ENCODE measurements around the gene SLC9A5. TPM values are rescaled to one million over a fixed set of nuclear protein-coding genes. Genes with fewer than 3 reads are reported as not detected.
A peak's percentile ranks its signal among the peaks of the same experiment; 100 is the strongest.

SLC9A5 gene
- total RNA-seq, 2 donors from 2014 or later = 1.4 to 5.9 TPM

- peaks cover 0 to 5% of the 10 kb centered on the region in 2 donors for H3K4me1 Mint-ChIP-seq (ENCODE audit: low read depth in 2 of 2)
- ATAC-seq = no peak
These were observed 50.5 kb downstream of the SLC9A5 start for GRCh38 chr16:67299269-67299668.

GRCh38 chr16:67301080-67301782 lies 52.5 kb downstream of the SLC9A5 start:
- DNase-seq (ENCODE audit: low spot score) (no peak), ATAC-seq (no peak)
- Mint-ChIP-seq H3K27ac (no peak overlapping the region), H3K9me3 (no peaks in the 10 kb centered on the region), H3K27me3 (peaks cover 0 to 3% of the 10 kb centered on the region in 2 donors), H3K4me3 (no peak overlapping the region), H3K4me1 (ENCODE audit: low read depth in 2 of 2) (no peaks in the 10 kb centered on the region), H3K36me3 (no peaks in the 10 kb centered on the region)

More at GRCh38 chr16:67299269-67299668, 50.5 kb downstream of the SLC9A5 start:
- H3K4me3 Mint-ChIP-seq = no peak overlapping the region
- no peak overlapping the region for H3K27ac Mint-ChIP-seq
- no peak for DNase-seq (ENCODE audit: low spot score)
- H3K36me3 Mint-ChIP-seq = no peaks in the 10 kb centered on the region
- no peaks in the 10 kb centered on the region for H3K9me3 Mint-ChIP-seq
- no peaks in the 10 kb centered on the region for H3K27me3 Mint-ChIP-seq

GRCh38 chr16:67302076-67302475 lies 53.3 kb downstream of the SLC9A5 start:
- H3K9me3 Mint-ChIP-seq = no peaks in the 10 kb centered on the region
- H3K36me3 Mint-ChIP-seq = no peaks in the 10 kb centered on the region
- H3K27me3 Mint-ChIP-seq = peaks cover 0 to 5% of the 10 kb centered on the region in 2 donors
- no peak overlapping the region for H3K27ac Mint-ChIP-seq
- no peak overlapping the region for H3K4me3 Mint-ChIP-seq
- ATAC-seq = no peak
- no peak for DNase-seq (ENCODE audit: low spot score)
- no peaks in the 10 kb centered on the region for H3K4me1 Mint-ChIP-seq (ENCODE audit: low read depth in 2 of 2)

GRCh38 chr16:67302970-67303369 lies 54.2 kb downstream of the SLC9A5 start:
- Mint-ChIP-seq H3K4me3 (no peak overlapping the region), H3K9me3 (no peaks in the 10 kb centered on the region), H3K4me1 (ENCODE audit: low read depth in 2 of 2) (no peaks in the 10 kb centered on the region), H3K27me3 (peaks cover 0 to 5% of the 10 kb centered on the region in 2 donors), H3K36me3 (no peaks in the 10 kb centered on the region), H3K27ac (no peak overlapping the region)
- DNase-seq (ENCODE audit: low spot score) (no peak), ATAC-seq (no peak)

GRCh38 chr16:67304020-67304419 lies 55.2 kb downstream of the SLC9A5 start:
- peaks cover 0 to 4% of the 10 kb centered on the region in 2 donors for H3K4me1 Mint-ChIP-seq (ENCODE audit: low read depth in 2 of 2)
- H3K36me3 Mint-ChIP-seq = no peaks in the 10 kb centered on the region
- peak overlapping the region in 1 of 2 donors; percentile 34 for H3K27ac Mint-ChIP-seq
- ATAC-seq (no peak), DNase-seq (ENCODE audit: low spot score) (no peak)
- H3K9me3 Mint-ChIP-seq = no peaks in the 10 kb centered on the region
- H3K27me3 Mint-ChIP-seq = peaks cover 0 to 8% of the 10 kb centered on the region in 2 donors
- no peak overlapping the region for H3K4me3 Mint-ChIP-seq

- no peaks in the 10 kb centered on the region for H3K9me3 Mint-ChIP-seq
- DNase-seq (ENCODE audit: low spot score) (no peak), ATAC-seq (no peak)
- peaks cover 0 to 4% of the 10 kb centered on the region in 2 donors for H3K4me1 Mint-ChIP-seq (ENCODE audit: low read depth in 2 of 2)
- H3K27me3 Mint-ChIP-seq = peaks cover 0 to 8% of the 10 kb centered on the region in 2 donors
- H3K36me3 Mint-ChIP-seq = no peaks in the 10 kb centered on the region
- no peak overlapping the region for H3K27ac Mint-ChIP-seq
- no peak overlapping the region for H3K4me3 Mint-ChIP-seq
These were observed 56.7 kb downstream of the SLC9A5 start for GRCh38 chr16:67305216-67306071.

GRCh38 chr16:67310561-67310960 lies 61.8 kb downstream of the SLC9A5 start:
- DNase-seq (ENCODE audit: low spot score) (no peak), ATAC-seq (no peak)
- Mint-ChIP-seq H3K27me3 (peaks cover 0 to 8% of the 10 kb centered on the region in 2 donors), H3K4me3 (no peak overlapping the region), H3K36me3 (no peaks in the 10 kb centered on the region), H3K27ac (peak overlapping the region in 1 of 2 donors; percentile 75), H3K4me1 (ENCODE audit: low read depth in 2 of 2) (peaks cover 14 to 20% of the 10 kb centered on the region in 2 donors), H3K9me3 (no peaks in the 10 kb centered on the region)

GRCh38 chr16:67311607-67312488 lies 63.1 kb downstream of the SLC9A5 start:
- no peaks in the 10 kb centered on the region for H3K9me3 Mint-ChIP-seq
- peak overlapping the region; percentile 60 for H3K4me3 Mint-ChIP-seq
- no peaks in the 10 kb centered on the region for H3K36me3 Mint-ChIP-seq
- H3K4me1 Mint-ChIP-seq (ENCODE audit: low read depth in 2 of 2) = peaks cover 14 to 20% of the 10 kb centered on the region in 2 donors
- ATAC-seq = peak; percentile 97 to 99
- H3K27ac Mint-ChIP-seq = peak overlapping the region; percentile 42 to 75
- H3K27me3 Mint-ChIP-seq = peaks cover 0 to 3% of the 10 kb centered on the region in 2 donors
- peak; percentile 81 for DNase-seq (ENCODE audit: low spot score)

GRCh38 chr16:67312719-67313118 lies 63.9 kb downstream of the SLC9A5 start:
- DNase-seq (ENCODE audit: low spot score) (no peak), ATAC-seq (no peak)
- Mint-ChIP-seq H3K27ac (peak overlapping the region; percentile 42 to 75), H3K4me1 (ENCODE audit: low read depth in 2 of 2) (peaks cover 14 to 20% of the 10 kb centered on the region in 2 donors), H3K27me3 (peaks cover 0 to 3% of the 10 kb centered on the region in 2 donors), H3K9me3 (no peaks in the 10 kb centered on the region), H3K36me3 (no peaks in the 10 kb centered on the region), H3K4me3 (peak overlapping the region; percentile 60)

GRCh38 chr16:67317853-67318252 lies 69.1 kb downstream of the SLC9A5 start:
- Mint-ChIP-seq H3K4me1 (ENCODE audit: low read depth in 2 of 2) (peaks cover 0 to under 1% of the 10 kb centered on the region in 2 donors), H3K27me3 (peaks cover 12 to 21% of the 10 kb centered on the region in 2 donors), H3K27ac (no peak overlapping the region), H3K9me3 (no peaks in the 10 kb centered on the region), H3K4me3 (no peak overlapping the region), H3K36me3 (no peaks in the 10 kb centered on the region)
- no peak for ATAC-seq
- no peak for DNase-seq (ENCODE audit: low spot score)

Other genes starting within 250 kb of the SLC9A5 start
- gene CBFB, start 219.8 kb upstream of the SLC9A5 start, total RNA-seq = 100 to 1,000 TPM; 128 to 161 TPM
- 10 to 100 TPM; 14.3 to 26.7 TPM for gene PHAF1, start 139.0 kb upstream of the SLC9A5 start, total RNA-seq
- 1 to 10 TPM; 3.3 to 3.8 TPM for gene B3GNT9, start 98.0 kb upstream of the SLC9A5 start, total RNA-seq
- 10 to 100 TPM; 38.5 to 51.2 TPM for gene TRADD, start 89.1 kb upstream of the SLC9A5 start, total RNA-seq
- 10 to 100 TPM; 15.3 to 16.8 TPM for gene FBXL8, start 89.0 kb upstream of the SLC9A5 start, total RNA-seq
- 10 to 100 TPM; 17.2 to 19.4 TPM for gene HSF4, start 84.2 kb upstream of the SLC9A5 start, total RNA-seq
- 10 to 100 TPM; 10.5 to 20.1 TPM for gene NOL3, start 78.4 kb upstream of the SLC9A5 start, total RNA-seq
- 10 to 100 TPM; 33.2 to 33.8 TPM for gene MATCAP1, start 65.0 kb upstream of the SLC9A5 start, total RNA-seq
- gene EXOC3L1, start 58.8 kb upstream of the SLC9A5 start, total RNA-seq = under 1 TPM in 1 of 2 donors, not detected in 1; 0.38 TPM
- 100 to 1,000 TPM; 110 to 188 TPM for gene E2F4, start 56.8 kb upstream of the SLC9A5 start, total RNA-seq
- 10 to 100 TPM in 1 of 2 donors, 1 to 10 TPM in 1; 3.6 to 13.9 TPM for gene ELMO3, start 49.8 kb upstream of the SLC9A5 start, total RNA-seq
- 10 to 100 TPM; 55.1 to 56.1 TPM for gene TMEM208, start 21.8 kb upstream of the SLC9A5 start, total RNA-seq
- 100 to 1,000 TPM; 156 to 160 TPM for gene FHOD1, start 1.5 kb upstream of the SLC9A5 start, total RNA-seq
- 1 to 10 TPM; 5.8 to 8.7 TPM for gene PLEKHG4, start 30.6 kb downstream of the SLC9A5 start, total RNA-seq
- under 1 TPM in 1 of 2 donors, not detected in 1; 0.67 TPM for gene KCTD19, start 77.8 kb downstream of the SLC9A5 start, total RNA-seq
- gene LRRC36, start 77.8 kb downstream of the SLC9A5 start, total RNA-seq = under 1 TPM in 1 of 2 donors, not detected in 1; 0.61 TPM
- gene TPPP3, start 144.5 kb downstream of the SLC9A5 start, total RNA-seq = under 1 TPM in 1 of 2 donors, not detected in 1; 0.31 TPM
- 1 to 10 TPM; 1.6 to 2.0 TPM for gene ZDHHC1, start 167.5 kb downstream of the SLC9A5 start, total RNA-seq
- not detected for gene HSD11B2, start 182.1 kb downstream of the SLC9A5 start, total RNA-seq
- 10 to 100 TPM; 66.9 to 85.5 TPM for gene ATP6V0D1, start 232.2 kb downstream of the SLC9A5 start, total RNA-seq
- gene AGRP, start 234.6 kb downstream of the SLC9A5 start, total RNA-seq = not detected

Measured in natural killer cell treated with Interleukin-12 subunit alpha and Interleukin-12 subunit beta and Interleukin-15 and Interleukin-18, amount 100 ng/mL, for 72 hours (primary cell).